Fibroblast of skin of abdomen (primary cell): ENCODE results near the gene CPED1. TPM values are rescaled to one million over a fixed set of nuclear protein-coding genes. Genes with fewer than 3 reads are reported as not detected.
A peak's percentile ranks its signal among the peaks of the same experiment; 100 is the strongest.

Source experiments
- DNase-seq: peaks from one replicate; pipeline ENCODE4 v3.0.0-alpha.2; 2013
- polyA plus RNA-seq, 2 experiments: library from polyadenylated mRNA; unstranded; fragments of 120-200 nt; gene quantifications; one replicate each; pipeline ENCODE4 v1.2.1, GENCODE V29; 2013; ENCODE audit not compliant: insufficient read length in 2 of 2

The CPED1 gene
- polyA plus RNA-seq (2013, experiment 1 of 2; ENCODE audit: insufficient read length) = 11.7 TPM
- 12.2 TPM for polyA plus RNA-seq (2013, experiment 2 of 2; ENCODE audit: insufficient read length)

DNA sequence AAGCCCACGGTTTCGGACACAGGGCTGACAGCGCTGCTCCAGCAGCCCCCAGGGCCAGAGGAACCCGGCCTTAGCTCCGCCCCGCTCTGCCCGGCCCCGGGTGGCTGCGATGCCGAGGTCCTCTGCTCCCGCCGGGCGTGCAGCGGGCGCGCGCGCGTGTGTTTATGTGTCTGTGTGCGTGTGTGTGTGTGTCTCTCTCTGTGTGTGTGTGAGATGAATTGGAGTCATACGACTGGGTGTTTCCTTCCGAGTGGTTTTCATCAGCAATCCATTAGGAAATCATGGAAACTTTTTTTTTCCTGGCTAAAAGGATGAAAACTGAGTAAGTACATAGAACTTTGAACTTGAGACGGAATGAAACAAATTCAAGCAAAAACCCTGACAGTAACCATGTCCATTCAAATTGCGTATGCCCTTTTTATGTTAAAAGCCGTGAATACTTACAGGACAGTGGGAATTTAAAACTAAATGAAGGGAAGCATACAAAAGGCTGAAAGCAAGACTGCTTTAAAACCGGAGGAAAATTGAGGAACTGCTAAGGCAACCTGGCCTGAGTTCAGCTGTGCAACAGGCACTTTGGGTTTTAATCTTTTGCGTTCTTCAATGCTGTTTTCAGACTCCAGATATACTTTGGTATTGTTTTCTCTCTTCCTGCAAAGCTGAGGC lies at the start of gene CPED1:
Gene CPED1 (plus strand): TSS at position 121 of the 666 bp plus-strand sequence. CDS start 911 bp downstream, outside the sequence.
- peak; percentile 76 for DNase-seq

DNA sequence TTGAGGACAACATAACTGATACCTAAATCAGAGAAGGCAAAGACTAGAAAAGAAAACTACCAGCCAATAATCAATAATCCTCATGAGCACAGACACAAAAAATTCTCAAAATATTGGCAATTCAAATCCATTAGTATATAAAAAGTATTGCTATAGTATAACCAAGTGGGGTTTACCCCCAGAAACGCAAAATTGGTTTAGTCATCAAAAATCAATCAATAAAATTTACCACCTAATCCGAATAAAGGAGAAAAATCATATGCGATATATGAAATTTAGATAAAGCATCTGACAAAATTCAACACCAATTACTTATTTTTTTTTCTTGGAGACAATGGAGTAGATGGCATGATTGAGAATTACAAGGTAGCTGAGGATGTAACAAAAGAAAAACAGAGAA lies 49.2 kb upstream of the CPED1 start:
- DNase-seq = no peak

DNA sequence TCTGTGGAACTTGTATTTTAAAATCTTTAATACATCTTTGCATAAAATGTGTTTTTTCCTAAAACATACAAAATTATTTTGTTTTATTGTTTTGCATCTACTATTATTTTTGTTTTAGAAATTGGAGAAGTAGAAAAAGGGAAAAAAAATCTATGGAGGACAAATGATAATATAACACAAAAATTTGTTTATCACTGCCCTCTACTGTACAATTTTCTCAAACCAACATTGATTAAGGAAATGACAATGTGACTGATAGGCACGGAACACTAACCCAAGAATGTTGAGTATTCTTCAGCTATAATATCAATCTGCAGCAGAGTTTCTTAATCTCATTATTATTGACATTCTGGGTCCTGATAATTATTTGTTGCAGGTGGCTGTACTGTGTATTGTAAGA lies 47.4 kb upstream of the CPED1 start:
- DNase-seq = no peak

DNA sequence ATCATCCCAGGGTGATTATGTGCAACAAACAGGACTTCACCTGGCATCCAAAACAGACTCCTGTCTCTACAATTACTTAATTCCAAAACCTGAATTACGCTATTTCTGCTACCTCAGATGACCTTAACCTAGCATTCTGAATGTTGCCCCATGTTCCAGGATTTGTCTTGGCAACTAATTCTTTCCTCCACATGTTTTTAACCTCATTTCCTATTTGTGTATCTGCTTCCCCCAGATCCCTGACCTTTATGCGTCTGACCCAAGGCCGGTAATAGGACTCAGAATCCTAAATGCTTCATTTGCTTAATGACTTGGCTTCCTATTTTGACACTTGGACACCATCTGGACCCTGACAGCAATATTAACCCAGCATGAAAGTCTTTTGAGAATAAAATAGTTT lies 46.7 kb upstream of the CPED1 start:
- DNase-seq = no peak

DNA sequence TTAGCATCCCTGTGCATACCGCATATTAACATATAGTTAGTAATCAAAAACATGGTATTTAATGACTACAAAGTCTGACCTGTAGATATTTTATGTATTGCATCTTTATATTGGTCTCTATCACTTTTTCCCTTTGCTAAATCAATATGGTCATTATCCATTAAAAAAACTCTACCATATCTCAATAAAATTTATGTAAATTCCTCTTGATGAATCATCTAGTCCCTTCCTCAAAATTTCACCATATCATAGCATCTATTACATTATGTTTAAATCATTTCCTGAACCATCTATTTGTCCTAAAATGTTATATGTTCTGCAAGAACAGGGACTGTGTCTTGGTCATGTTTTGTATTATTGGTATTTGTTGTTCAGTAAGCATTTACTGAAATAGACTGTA lies 45.6 kb upstream of the CPED1 start:
- no peak for DNase-seq

DNA sequence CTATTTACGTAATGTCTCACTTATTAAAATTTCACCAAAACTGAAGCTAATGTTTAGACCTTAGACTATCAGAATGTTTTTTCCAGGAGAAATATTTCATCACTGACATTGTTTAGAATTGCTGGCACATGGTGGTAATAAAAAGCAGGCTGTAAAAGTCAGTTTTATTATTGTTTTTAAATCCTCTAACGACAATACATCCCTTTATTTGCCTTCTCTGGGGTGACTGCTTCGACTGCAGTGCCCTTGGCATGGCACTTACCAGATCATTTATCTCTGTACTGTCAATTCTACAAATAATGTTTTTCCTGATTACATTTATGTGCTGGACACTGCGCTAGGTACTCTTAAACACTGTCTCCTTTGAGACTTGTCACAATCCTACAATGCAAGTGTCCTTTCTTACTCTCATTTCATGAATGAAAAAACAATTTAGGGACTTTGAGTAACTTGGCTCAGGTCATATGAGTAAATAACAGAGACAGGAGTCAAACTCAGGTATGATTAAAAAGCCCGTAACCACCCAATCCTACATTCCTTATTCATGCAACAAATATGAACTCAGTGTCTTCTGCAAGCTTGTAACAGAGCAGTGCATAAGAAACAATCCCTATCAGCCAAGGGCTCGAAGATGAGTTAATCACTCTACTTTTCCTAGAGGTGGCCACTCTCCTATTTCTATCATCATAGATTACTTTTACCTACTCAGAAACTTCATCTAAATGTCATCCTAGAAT lies 43.5 kb upstream of the CPED1 start:
- no peak for DNase-seq

DNA sequence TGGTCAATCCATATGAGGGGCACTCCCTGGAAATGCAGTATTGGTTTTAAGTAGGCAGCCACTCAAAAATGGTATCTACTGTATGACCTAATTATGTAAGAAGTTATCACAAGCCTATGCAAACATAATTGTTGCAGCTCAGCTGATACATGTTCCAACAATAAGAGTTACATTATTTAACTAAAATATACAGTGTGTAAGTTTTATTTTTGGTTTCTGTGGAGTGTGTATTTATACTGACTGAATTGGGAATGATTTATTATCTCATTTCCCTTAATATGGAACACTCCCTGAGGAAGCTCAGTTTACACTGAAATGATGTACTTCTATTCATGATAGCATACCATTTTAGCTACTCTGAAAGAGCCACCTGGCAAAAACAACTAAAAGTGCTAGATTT lies 40.5 kb upstream of the CPED1 start:
- DNase-seq = no peak

DNA sequence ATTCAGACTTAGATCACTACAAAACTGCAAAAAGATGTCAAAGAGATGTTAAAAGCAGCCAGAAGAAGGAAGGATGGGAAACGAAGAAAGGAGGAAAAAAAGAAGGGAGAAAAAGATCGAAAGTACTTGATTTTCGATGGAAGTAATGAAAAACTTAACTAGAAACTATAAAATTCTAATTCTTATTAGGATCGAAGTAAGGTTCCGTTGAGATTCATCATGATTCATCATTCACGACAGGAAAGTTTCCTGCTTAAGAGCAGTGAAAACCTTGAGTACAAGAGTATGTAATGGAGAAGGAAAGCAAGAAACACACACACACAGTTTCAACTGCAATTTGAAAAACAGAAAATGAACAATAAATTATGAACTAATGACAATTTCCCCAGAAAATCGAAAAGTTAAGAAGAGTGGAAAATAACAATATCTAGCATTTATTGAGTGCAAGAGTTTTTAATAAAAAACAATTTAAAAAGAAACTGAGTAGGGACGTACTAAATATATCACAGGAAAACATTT lies 39.1 kb upstream of the CPED1 start:
- no peak for DNase-seq

DNA sequence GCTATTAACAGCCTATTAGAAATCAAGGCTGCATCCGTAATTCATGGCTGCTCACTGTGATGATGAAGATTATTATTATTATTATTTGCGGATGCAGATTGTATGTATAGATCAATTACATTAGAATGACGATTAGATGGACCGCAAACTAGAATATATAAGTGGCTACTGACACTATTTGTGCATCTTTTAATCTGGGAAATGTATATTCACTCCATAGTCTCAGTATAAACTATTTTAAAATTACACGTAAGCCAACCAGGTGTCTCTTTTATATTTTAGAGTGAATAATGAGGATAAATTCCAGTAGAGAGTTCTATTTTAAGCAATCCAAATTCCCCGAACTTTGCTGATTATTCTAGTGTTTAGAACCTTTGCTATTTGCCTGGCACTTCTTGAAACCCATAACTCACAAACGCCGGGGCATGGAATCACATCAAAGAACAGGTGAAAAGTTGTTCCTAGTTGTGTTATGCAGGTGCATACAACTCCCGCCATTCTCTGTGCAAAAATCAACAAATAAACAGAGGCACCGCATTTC lies 38.4 kb upstream of the CPED1 start:
- no peak for DNase-seq

DNA sequence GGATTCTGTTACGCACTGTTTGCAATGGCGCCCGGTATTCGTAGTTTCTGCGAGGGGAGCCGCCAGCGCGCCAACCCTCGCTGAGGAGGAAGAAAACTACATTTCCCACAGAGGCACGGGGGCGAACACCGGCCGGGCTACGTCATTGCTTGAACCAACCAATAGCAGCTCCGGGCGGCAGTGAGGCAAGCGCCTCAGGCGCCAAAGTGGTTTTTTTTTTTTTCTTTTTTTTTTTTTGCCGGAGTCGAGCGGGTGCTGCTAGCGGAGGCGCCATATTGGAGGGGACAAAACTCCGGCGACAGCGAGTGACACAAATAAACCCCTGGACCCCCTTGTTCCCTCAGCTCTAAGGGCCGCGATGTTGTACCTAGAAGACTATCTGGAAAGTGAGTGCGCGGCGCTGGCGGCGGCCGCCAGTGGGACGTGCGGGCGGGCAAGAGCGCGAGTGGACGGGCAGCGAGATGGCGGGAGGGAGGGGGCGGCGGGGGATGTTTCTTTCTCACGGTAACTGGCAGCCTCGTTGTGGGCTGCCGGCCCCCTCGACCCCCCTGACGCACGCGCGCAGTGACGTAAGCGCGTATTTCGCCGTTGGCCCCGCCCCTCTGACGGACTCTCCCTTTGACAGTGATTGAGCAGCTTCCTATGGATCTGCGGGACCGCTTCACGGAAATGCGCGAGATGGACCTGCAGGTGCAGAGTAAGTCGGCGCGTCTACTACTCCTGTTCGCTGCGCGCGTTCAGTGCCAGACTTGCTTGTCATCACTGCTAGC lies 37.8 kb upstream of the CPED1 start, which contains the start of gene ING3:
Gene ING3 (plus strand): TSS at position 239 of the 770 bp plus-strand sequence. CDS start 120 bp downstream, at position 359.
- peak; percentile 98 for DNase-seq

DNA sequence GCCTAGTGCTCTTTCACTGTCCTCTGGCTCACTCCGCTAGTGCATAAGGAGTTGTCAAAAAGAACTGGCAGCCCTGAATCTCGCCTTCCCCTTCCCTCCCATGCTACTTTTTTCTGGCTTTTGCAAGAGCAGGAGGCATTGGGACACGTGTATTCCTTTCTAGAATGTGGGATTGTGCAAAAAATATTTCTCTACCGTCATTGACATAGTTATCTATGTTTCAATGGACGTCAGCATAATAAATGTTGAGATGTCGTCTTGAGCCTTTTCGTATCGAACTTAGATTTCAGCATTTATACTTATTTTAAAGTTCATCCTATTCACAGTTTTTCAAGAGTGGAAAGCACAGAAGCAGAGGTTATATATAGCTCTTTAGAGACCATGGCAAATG lies 37.2 kb upstream of the CPED1 start:
- no peak for DNase-seq

DNA sequence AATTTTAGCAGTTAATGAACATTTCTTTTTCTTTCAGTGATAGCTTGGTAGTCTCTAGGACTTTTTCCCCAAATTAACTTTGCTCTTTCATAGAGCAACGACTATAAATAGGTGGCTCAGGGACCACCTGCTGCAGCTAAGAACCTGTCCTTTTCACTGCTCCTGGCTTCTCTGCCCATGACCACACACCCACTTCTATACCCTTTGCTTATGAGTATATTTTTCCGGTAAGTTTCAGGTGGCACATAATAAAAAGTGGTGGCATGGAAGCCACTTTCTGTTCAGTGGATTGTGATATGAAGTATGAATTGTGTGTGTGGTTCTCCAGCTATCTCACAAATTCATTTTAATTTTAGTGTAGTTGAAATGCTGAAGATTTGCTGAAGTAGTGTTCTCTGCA lies 36.7 kb upstream of the CPED1 start:
- DNase-seq = no peak

DNA sequence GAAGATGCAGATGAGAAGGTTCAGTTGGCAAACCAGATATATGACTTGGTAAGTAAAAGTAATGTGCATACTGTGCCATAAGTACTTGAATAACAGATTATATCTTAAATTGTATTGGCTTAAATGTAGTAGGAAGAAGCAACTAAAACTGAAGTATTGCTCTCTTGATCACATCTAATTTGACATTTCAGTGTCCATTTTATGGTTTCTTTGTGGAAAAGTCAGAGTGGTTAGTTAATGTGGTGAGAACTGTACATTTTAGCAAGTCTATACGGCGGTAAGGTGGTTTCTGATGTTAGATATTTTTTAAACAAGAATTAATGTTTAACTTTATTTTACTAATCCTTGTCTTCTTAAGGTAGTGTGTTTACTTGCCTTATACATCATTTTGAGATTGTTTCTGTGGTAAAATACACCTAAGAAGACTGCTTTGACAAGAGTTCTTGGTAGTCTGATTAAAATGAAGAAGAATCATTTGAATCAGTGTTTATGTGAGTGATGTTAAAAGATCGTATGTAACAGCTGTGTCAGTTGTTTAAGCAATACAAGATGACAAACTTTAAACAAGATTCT lies 32.8 kb upstream of the CPED1 start:
- no peak for DNase-seq

DNA sequence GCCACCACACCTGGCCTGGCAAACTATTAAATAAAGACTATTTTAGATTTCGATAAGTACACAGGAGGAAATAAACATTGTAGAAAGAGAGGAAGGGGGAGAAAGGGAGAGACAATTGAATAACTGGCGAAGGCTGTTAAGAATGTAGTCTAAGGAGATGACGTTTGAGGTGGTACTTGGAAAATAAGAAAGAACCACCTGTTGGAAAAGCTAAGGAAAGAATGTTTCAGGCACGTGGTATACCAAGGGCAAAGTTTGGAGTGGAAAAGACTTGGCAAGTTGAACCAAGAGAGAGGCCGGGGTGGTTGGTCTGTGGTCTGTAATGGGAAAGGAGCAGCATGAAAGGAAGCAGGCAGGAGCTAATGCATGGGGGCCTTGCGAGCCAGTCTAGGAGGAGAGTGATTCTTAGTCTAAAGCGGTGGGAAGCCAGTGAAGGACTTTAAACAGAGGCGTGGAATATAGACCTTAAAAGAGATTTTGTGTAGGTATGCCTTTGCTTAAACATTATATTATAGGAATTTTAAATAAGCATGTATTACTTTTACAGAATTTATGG lies 28.5 kb upstream of the CPED1 start:
- DNase-seq = no peak

DNA sequence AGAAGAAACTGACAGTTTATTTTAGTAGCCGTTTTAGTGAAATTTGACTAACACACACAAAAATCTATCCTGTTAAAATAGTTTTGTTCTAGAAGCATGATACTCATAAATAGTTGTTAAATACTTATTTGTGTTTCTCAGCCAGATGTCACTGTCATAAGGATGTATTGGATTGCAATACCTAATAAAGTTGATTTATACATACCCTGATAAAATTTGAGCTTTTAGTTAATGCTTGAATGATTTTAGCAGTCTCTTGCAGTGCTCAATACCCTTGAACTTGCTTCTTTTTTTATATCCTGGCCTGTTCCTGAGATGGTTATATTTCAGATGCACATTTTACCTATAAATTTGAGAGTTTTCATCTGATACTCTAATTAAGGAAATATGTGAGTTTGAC lies 27.8 kb upstream of the CPED1 start:
- no peak for DNase-seq

DNA sequence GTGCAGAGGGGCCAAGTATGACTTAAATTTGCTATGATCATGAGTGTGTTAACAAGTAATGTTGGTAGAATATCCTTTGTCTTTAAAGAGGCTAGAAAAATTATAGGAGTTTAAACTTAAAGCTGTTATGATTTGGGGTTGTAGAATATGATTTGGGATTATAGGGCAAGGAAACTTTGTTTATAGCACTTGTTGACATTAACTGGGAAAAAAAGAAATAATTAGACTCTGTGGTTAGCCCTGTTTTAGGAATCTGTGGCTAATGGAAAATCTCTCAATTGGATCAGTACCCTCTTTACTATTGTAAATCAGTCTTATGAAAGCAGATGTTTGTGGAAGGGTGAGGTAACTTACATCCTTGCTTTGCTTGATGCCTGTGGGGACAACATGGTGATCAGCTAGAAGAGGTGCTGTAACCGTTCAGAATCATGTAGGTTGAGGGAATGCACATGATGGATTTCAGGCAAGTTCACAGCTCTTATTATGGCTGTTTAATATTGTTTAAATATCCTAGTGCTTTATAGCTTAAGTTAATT lies 26.8 kb upstream of the CPED1 start:
- DNase-seq = no peak

DNA sequence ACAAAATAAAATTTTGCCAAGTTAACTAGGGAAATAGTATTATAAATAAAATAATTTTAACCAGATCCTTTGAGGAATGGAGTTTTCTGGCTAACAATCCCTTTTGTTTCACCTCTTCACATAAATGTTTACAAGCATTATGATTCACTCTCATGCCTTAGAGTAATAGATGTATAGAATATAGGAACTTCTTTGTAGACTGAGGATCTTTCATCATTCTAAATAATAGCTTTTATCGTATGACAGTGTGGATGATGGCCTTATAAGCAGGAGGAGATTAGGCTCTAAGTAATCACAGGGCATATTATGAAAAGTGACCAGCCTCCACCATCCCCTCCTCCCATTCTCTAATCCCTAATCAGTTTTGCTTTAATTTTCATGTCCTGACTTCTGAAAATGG lies 24.4 kb upstream of the CPED1 start:
- DNase-seq = no peak

DNA sequence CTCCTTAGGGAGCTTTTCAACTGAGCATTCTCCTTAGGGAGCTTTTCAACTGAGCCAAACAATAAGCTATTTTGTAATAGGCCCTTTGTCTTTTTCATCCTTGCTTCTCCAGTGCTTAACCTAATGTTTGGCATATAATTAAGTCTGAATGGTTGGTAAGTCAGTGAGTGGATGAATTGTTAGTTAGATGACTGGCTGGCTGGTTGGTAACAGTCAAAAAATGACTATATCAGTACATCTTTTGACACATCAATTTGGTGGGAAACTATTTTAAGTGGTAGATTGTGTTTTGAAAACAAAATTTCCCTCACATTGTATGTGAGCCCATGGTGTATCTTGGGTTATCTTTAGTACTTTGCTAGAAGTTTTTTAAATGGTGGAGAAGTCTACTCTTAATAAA lies 21.6 kb upstream of the CPED1 start:
- no peak for DNase-seq

DNA sequence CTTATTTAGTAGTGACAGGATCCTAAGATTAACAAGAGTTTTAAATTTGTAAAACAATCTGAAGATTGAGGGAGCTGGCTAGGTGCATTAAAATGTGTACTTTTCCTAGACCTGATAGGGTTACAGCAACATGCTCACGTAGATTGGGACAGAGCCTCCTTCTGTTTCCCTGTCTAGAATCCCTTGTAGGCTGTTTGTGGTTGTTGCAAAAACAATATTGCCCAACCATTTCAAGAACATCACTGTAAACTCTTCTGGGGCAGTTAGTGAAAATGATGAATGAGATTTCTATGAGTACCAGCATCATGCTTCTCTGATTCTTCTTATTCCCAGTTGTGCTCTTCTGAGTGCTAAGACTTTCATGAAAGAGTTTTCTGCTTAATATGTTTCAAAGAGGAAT lies 14.7 kb upstream of the CPED1 start:
- DNase-seq = no peak

DNA sequence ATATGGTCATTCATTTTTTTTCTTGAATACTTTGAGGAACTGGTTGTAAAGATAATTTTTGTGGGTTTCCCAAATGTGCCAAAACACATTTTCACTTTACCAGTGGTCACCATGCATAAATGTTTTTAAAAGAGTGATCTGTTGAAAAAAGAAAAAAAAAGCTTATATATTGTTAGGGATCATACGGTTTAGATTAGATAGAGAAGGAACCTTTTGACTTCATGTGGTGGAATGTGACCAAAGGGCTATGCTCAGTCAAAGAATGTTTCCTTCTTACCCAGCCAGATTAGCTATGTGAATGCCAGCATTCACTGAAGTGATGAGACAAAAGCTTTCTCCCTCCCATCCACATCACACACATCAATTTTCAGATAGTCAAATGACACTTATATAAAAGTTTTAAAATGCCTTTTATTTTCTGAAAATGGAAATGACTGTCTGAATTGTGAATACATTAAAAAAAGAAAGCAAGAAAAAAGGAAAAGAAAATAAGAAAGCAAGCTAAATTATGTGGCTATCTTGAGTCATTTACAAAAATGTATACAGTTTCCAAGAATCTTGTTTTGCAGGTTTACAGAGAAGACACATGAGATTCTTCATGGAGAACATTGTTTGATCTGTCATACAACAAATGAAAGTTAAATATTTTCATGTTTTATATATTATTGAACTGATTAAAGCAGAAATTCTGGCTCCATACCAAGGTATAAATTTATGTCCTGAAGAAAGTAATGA lies 8.6 kb upstream of the CPED1 start:
- DNase-seq = peak; percentile 54

DNA sequence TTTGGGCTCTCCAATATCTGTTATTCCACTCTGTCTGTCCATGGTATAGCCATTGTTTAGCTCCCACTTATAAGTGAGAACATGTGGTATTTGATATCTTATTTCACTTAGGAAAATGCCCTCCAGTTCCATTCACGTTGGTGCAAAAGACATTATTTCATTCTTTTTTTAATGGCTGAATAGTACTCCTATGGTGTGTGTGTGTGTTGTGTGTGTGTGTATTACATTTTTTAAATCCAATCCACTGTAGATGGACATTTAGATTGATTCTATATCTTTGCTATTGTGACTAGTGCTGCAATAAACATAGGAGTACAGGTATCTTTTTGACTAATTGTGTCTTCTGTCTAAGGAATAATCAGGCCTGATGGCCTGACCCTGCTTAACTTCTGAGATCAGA lies 7.4 kb upstream of the CPED1 start:
- no peak for DNase-seq
